H1 (cell line): ENCODE measurements around the gene HADH. TPM values are rescaled to one million over a fixed set of nuclear protein-coding genes. Genes with fewer than 3 reads are reported as not detected.

Experiments used
- CTCF ChIA-PET: fragments of 300-600 bp; sonication (Branson Sonifier 250); formaldehyde crosslinking; loops from one replicate; lab custom pipeline; 2021; ENCODE audit not compliant: partially characterized antibody; lab: Charles Lee
- POLR2A ChIA-PET: fragments of 300-600 bp; sonication (Branson Sonifier 250); formaldehyde crosslinking; loops from one replicate; lab custom pipeline; 2021; ENCODE audit warnings: inconsistent platforms; ENCODE audit not compliant: partially characterized antibody; lab: Charles Lee
- DNase-seq, 2 experiments: peaks; one replicate each; pipeline versions ENCODE4 v3.0.0 to v3.0.0-alpha.2; 2010 to 2022; ENCODE audit warnings: low spot score in 2 of 2, low read depth in 1 of 2, mixed read lengths in 1 of 2
- FAIRE-seq: peaks from 2 replicates; lab custom pipeline; 2011; peaks lifted over from hg19 to GRCh38; lab: Jason Lieb, UNC
- H2AFZ ChIP-seq: 2 replicates; pipeline ENCODE4 v1.8.1; 2012; ENCODE audit warnings: low read length, inconsistent platforms
- H2AK5ac ChIP-seq: 2 replicates; pipeline ENCODE4 v1.6.1; 2013; ENCODE audit warnings: low read depth, low read length
- H2BK120ac ChIP-seq: replicated peaks from 2 replicates; pipeline ENCODE3; 2013; ENCODE audit warnings: low read depth, low read length, inconsistent platforms
- H2BK12ac ChIP-seq: 2 replicates; pipeline ENCODE4 v1.6.1; 2013; ENCODE audit warnings: low read depth, low read length
- H2BK15ac ChIP-seq: 2 replicates; pipeline ENCODE4 v1.6.1; 2013; ENCODE audit warnings: low read length
- H2BK20ac ChIP-seq: 2 replicates; pipeline ENCODE4 v1.6.1; 2013; ENCODE audit warnings: low read length
- H2BK5ac ChIP-seq: 2 replicates; pipeline ENCODE4 v1.6.1; 2013; ENCODE audit warnings: low read depth, low read length
- H3K14ac ChIP-seq: 2 replicates; pipeline ENCODE4 v1.6.1; 2013; ENCODE audit warnings: inconsistent platforms; ENCODE audit not compliant: insufficient read length
- H3K18ac ChIP-seq: 2 replicates; pipeline ENCODE4 v1.6.1; 2013; ENCODE audit warnings: low read length; ENCODE audit errors: extremely low read depth
- H3K23ac ChIP-seq: 2 replicates; pipeline ENCODE4 v1.6.1; 2013; ENCODE audit warnings: inconsistent platforms; ENCODE audit not compliant: insufficient read length
- H3K23me2 ChIP-seq: 2 replicates; pipeline ENCODE4 v1.6.1; 2013; ENCODE audit warnings: low read depth, low read length
- H3K27ac ChIP-seq: 2 replicates; pipeline ENCODE4 v1.6.1; 2011; ENCODE audit warnings: low read depth, low read length, inconsistent platforms
- H3K27me3 ChIP-seq, 4 experiments: replicated peaks in 1 of 4; 1 replicate in 1 of 4; 2 replicates in 3 of 4; pipeline versions ENCODE4 v1.6.1 to v1.8.1; 2011 to 2013; ENCODE audit warnings: low read length in 3 of 4, mild to moderate bottlenecking in 3 of 4, inconsistent platforms in 2 of 4, mixed read lengths in 2 of 4, moderate library complexity in 1 of 4; ENCODE audit not compliant: control insufficient read depth in 3 of 4, insufficient read depth in 3 of 4; ENCODE audit errors: extremely low read depth in 1 of 4
- H3K36me3 ChIP-seq, 4 experiments: 2 replicates each; pipeline versions ENCODE4 v1.6.1 to v1.8.1; 2011 to 2013; ENCODE audit warnings: mild to moderate bottlenecking in 4 of 4, low read length in 3 of 4, moderate library complexity in 2 of 4, control low read depth in 1 of 4, inconsistent platforms in 1 of 4; ENCODE audit not compliant: insufficient read depth in 4 of 4, control insufficient read depth in 2 of 4
- H3K4ac ChIP-seq: replicated peaks from 2 replicates; pipeline ENCODE3; 2013; ENCODE audit warnings: low read length, low read depth, mixed read lengths, inconsistent platforms; ENCODE audit not compliant: insufficient read length
- H3K4me1 ChIP-seq, 4 experiments: replicated peaks in 1 of 4; 1 replicate in 1 of 4; 2 replicates in 3 of 4; pipeline versions ENCODE4 v1.6.1 to v1.8.1; 2011 to 2013; ENCODE audit warnings: low read length in 3 of 4, inconsistent platforms in 2 of 4, mixed read lengths in 1 of 4; ENCODE audit not compliant: insufficient read depth in 4 of 4, control insufficient read depth in 3 of 4
- H3K4me2 ChIP-seq, 2 experiments: 2 replicates each; pipeline versions ENCODE4 v1.6.1 to v1.8.1; 2011 to 2013; ENCODE audit warnings: low read depth in 2 of 2, low read length in 2 of 2, control low read depth in 1 of 2, inconsistent platforms in 1 of 2, mild to moderate bottlenecking in 1 of 2; ENCODE audit not compliant: insufficient read depth in 1 of 2
- H3K4me3 ChIP-seq, 4 experiments: fragments of 200-600, 300-600 bp in 1 of 4; sonication (generic), shearing (Covaris generic), sonication (Bioruptor Twin) in 1 of 4; 2 replicates each; pipeline versions ENCODE4 v1.5.1 to v1.8.1; 2011 to 2016; ENCODE audit warnings: low read length in 4 of 4, low read depth in 3 of 4, control low read depth in 2 of 4, inconsistent platforms in 2 of 4, mild to moderate bottlenecking in 2 of 4, mixed read lengths in 1 of 4, moderate library complexity in 1 of 4; ENCODE audit not compliant: insufficient read depth in 2 of 4; ENCODE audit errors: extremely low read depth in 1 of 4
- H3K56ac ChIP-seq: replicated peaks from 2 replicates; pipeline ENCODE3; 2013; ENCODE audit warnings: low read depth, mild to moderate bottlenecking, mixed read lengths, low read length, inconsistent platforms; ENCODE audit not compliant: insufficient read length
- H3K79me1 ChIP-seq: 2 replicates; pipeline ENCODE4 v1.6.1; 2013; ENCODE audit warnings: low read depth, low read length, control low read depth
- H3K79me2 ChIP-seq, 2 experiments: 2 replicates each; pipeline versions ENCODE4 v1.6.1 to v1.8.1; 2012 to 2013; ENCODE audit warnings: low read length in 2 of 2, mild to moderate bottlenecking in 2 of 2, inconsistent platforms in 1 of 2; ENCODE audit not compliant: insufficient read depth in 2 of 2, control insufficient read depth in 1 of 2
- H3K9ac ChIP-seq, 4 experiments: replicated peaks in 1 of 4; 1 replicate in 1 of 4; 2 replicates in 3 of 4; pipeline versions ENCODE4 v1.6.1 to v1.8.1; 2011 to 2013; ENCODE audit warnings: low read depth in 3 of 4, low read length in 3 of 4, control low read depth in 2 of 4, mild to moderate bottlenecking in 2 of 4, moderate library complexity in 2 of 4, inconsistent platforms in 1 of 4; ENCODE audit errors: extremely low read depth in 1 of 4
- H3K9me3 ChIP-seq, 2 experiments: 2 replicates each; pipeline versions ENCODE4 v1.6.1 to v1.8.1; 2012 to 2013; ENCODE audit warnings: mild to moderate bottlenecking in 2 of 2, moderate library complexity in 2 of 2, control low read depth in 1 of 2, inconsistent platforms in 1 of 2, low read depth in 1 of 2, low read length in 1 of 2, mixed read lengths in 1 of 2; ENCODE audit not compliant: insufficient read depth in 2 of 2
- H4K20me1 ChIP-seq, 2 experiments: replicated peaks in 1 of 2; 2 replicates each; pipeline versions ENCODE3 to v1.8.1; 2011 to 2013; ENCODE audit warnings: inconsistent platforms in 2 of 2, low read length in 2 of 2, mild to moderate bottlenecking in 1 of 2; ENCODE audit not compliant: insufficient read depth in 2 of 2, control insufficient read depth in 1 of 2
- H4K5ac ChIP-seq: 2 replicates; pipeline ENCODE4 v1.6.1; 2013; ENCODE audit warnings: low read length, low read depth, mixed read lengths, inconsistent platforms; ENCODE audit not compliant: insufficient read length
- H4K8ac ChIP-seq: 2 replicates; pipeline ENCODE4 v1.8.0; 2013; ENCODE audit warnings: mild to moderate bottlenecking, moderate library complexity, low read length, inconsistent platforms; ENCODE audit not compliant: insufficient read depth; ENCODE audit errors: extremely low read depth
- H4K91ac ChIP-seq: replicated peaks from 2 replicates; pipeline ENCODE3; 2013; ENCODE audit warnings: low read length, mixed read lengths, inconsistent platforms; ENCODE audit not compliant: insufficient read length
- FOSL1 ChIP-seq: IDR thresholded peaks from 2 replicates; pipeline ENCODE4 v1.6.1; 2011; ENCODE audit warnings: mild to moderate bottlenecking, low read depth, low read length, moderate library complexity; ENCODE audit not compliant: insufficient read depth
- HDAC6 ChIP-seq: IDR thresholded peaks from one replicate; pipeline ENCODE4 v1.7.1; 2012; ENCODE audit warnings: low read depth, mild to moderate bottlenecking, inconsistent platforms, low read length, moderate library complexity
- MAX ChIP-seq: IDR thresholded peaks from 2 replicates; pipeline ENCODE4 v1.6.1; 2012; ENCODE audit warnings: inconsistent platforms
- RFX5 ChIP-seq: IDR thresholded peaks from 2 replicates; pipeline ENCODE4 v1.6.1; 2011; ENCODE audit warnings: low read depth, low read length, improper control_type of control experiment, borderline replicate concordance
- TAF1 ChIP-seq: IDR thresholded peaks from 2 replicates; pipeline ENCODE4 v1.6.1; 2011; ENCODE audit warnings: mild to moderate bottlenecking, low read depth, low read length
- ZNF274 ChIP-seq: IDR thresholded peaks from 2 replicates; pipeline ENCODE4 v1.7.0; 2012; ENCODE audit warnings: low read length, borderline replicate concordance; ENCODE audit errors: extremely low read depth
- WGBS, 2 experiments: shearing (Covaris generic) in 1 of 2; methylation state at CpG; one replicate each; pipeline versions ENCODE4 v1.1.6 to v1.1.7; 2013 to 2015; ENCODE audit warnings: low lambda C conversion rate in 2 of 2, mixed read lengths in 2 of 2, inconsistent platforms in 1 of 2, low coverage in 1 of 2, missing lambda C conversion rate in 1 of 2; ENCODE audit not compliant: insufficient replicate concordance in 2 of 2, insufficient coverage in 1 of 2, insufficient read length in 1 of 2; ENCODE audit errors: extremely low coverage in 1 of 2, missing lambda C conversion rate in 1 of 2; 5-methylcytosine and 5-hydroxymethylcytosine counted together
- polyA plus RNA-seq, 7 experiments: library from polyadenylated mRNA; depleted of rRNA in 3 of 7; stranded (reverse) in 5 of 7; unstranded in 2 of 7; fragments of >200 nt in 5 of 7; fragments of 200-250 nt in 2 of 7; gene quantifications; 1 replicate in 5 of 7; 2 replicates in 1 of 7; 4 replicates in 1 of 7; pipeline versions ENCODE4 v1.2.1 to v1.2.3, GENCODE V29; 2011 to 2013; ENCODE audit warnings: missing spikeins in 2 of 7, mixed read lengths in 2 of 7
- total RNA-seq: library from RNA; stranded (reverse); fragmentation: NEBNext Ultra II Directional; extraction: Animal tissue kit (Norgen Biotek cat#: 25700); gene quantifications from 2 replicates; pipeline ENCODE4 v1.2.1, GENCODE V29; 2021

HADH gene
- total and polyA plus RNA-seq, 2 of the 8 experiments (the other 6 are each of a cell fraction or from before 2014, with no cell fraction given): 47.5 to 54.4 TPM

DNA sequence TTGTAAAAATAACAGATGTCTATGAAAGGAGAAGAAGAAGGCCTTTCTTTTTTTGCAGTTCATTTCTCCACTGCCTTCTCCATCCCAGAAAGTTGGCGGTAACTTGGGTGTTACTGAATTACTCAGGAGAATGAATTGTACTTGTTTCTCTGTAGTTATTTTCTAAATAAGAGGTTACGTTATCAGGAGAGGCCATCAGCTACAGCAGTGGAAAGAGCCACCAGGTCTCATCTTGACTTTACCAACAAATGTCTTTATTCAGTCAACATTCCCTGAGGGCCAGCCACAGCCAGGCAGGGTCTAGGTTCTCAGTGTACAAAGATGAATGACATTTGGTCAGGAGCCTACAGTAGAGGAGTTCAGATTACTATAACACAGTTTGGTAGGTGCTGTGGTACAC is 8.1 kb downstream of the HADH start:
- Histone ChIP-seq H3K23me2 (no peaks in the 10 kb centered on the region), H2BK15ac (no peak overlapping the region), H4K8ac (no peak overlapping the region), H3K27ac (no peak overlapping the region), H3K14ac (no peak overlapping the region), H4K20me1 (peaks cover 0 to 2% of the 10 kb centered on the region in 2 experiments), H2AK5ac (no peak overlapping the region), H2AFZ (no peak overlapping the region), H3K27me3 (no peaks in the 10 kb centered on the region), H2BK120ac (no peak overlapping the region), H3K36me3 (peaks cover 0 to 16% (median 1%) of the 10 kb centered on the region in 4 experiments; a peak in 4 of 8 replicates), H3K79me1 (peaks cover 9% of the 10 kb centered on the region), H4K5ac (no peak overlapping the region), H3K79me2 (peaks cover 6 to 48% of the 10 kb centered on the region in 2 experiments; a peak in 3 of 4 replicates), H3K9me3 (peaks cover 4 to 9% of the 10 kb centered on the region in 2 experiments; a peak in 1 of 4 replicates), H4K91ac (no peak overlapping the region), H2BK5ac (no peak overlapping the region), H3K56ac (no peak overlapping the region), H3K4me3 (no peak overlapping the region), H2BK12ac (no peak overlapping the region), H3K23ac (no peak overlapping the region), H3K4me1 (no peaks in the 10 kb centered on the region), H3K4ac (no peak overlapping the region), H3K4me2 (no peak overlapping the region), H3K18ac (no peak overlapping the region), H3K9ac (no peak overlapping the region), H2BK20ac (no peak overlapping the region)
- TF ChIP-seq TAF1: no peak
- no peak for TF ChIP-seq ZNF274
- TF ChIP-seq MAX: no peak
- TF ChIP-seq RFX5: no peak
- no peak for TF ChIP-seq HDAC6
- no peak for TF ChIP-seq FOSL1
- DNase-seq (no peak), FAIRE-seq (no peak)
- ChIA-PET CTCF (interaction anchor here (1.3 to 1.5 kb wide), 2 partner anchors 46 to 575 kb away, joined by 3 to 9 read pairs; no protein-coding TSS in a partner anchor), POLR2A (no interaction called here)
- 87% methylated on average over 2 of the region's 2 CpGs; no CpG with 5 or more reads in 1 of the 2 experiments for WGBS, 2 experiments
